Ovary (tissue), 9 donors: ENCODE measurements around the gene SUGCT. TPM values are rescaled to one million over a fixed set of nuclear protein-coding genes. Genes with fewer than 3 reads are reported as not detected.

Source experiments
- DNase-seq, 5 donors: peaks; one replicate each; pipeline ENCODE4 v3.0.0-alpha.2; 2019 to 2020
- H3K27ac ChIP-seq, 2 donors: fragments of 200-600 bp; one replicate each; pipeline versions ENCODE4 v1.5.1 to v1.8.0; 2019 to 2022
- H3K27me3 ChIP-seq: fragments of 200-600 bp; one replicate; pipeline ENCODE4 v1.8.0; 2022
- H3K36me3 ChIP-seq: fragments of 200-600 bp; sonication (generic); one replicate; pipeline ENCODE4 v1.5.1; 2019
- H3K4me1 ChIP-seq: one replicate; pipeline ENCODE4 v1.8.1; 2013; ENCODE audit warnings: mild to moderate bottlenecking, moderate library complexity; ENCODE audit not compliant: insufficient read depth
- H3K4me3 ChIP-seq: fragments of 200-600 bp; sonication (generic); one replicate; pipeline ENCODE4 v1.5.1; 2017
- H3K9me3 ChIP-seq, 2 donors: fragments of 200-600 bp in 1 of 2; sonication (generic) in 1 of 2; one replicate each; pipeline versions ENCODE4 v1.5.1 to v1.8.1; 2013 to 2019; ENCODE audit warnings: mild to moderate bottlenecking in 1 of 2, moderate library complexity in 1 of 2
- CTCF ChIP-seq, 3 donors: fragments of 450-650 bp in 2 of 3; fragments of 200-600 bp in 1 of 3; IDR thresholded peaks; one replicate each; pipeline versions ENCODE4 v1.5.1 to v1.8.0; 2016 to 2022; ENCODE audit warnings: antibody characterized with exemption in 3 of 3, mild to moderate bottlenecking in 1 of 3
- EP300 ChIP-seq: sonication (generic); formaldehyde crosslinking; IDR thresholded peaks from one replicate; pipeline ENCODE4 v1.6.1; 2017; ENCODE audit warnings: antibody characterized with exemption
- POLR2A ChIP-seq: fragments of 450-650 bp; IDR thresholded peaks from one replicate; pipeline ENCODE4 v1.6.1; 2017; ENCODE audit warnings: antibody characterized with exemption, mild to moderate bottlenecking, moderate library complexity
- WGBS, 3 donors: extraction: QIAGEN DNeasy Blood & Tissue Kit in 1 of 3; methylation state at CpG; one replicate each; pipeline versions ENCODE4 v1.1.5 to v1.1.7; 2013 to 2017; 5-methylcytosine and 5-hydroxymethylcytosine counted together
- intact Hi-C, 4 donors: fragments of 100-400 bp; cut with DNase I; formaldehyde crosslinking; loops; one replicate each; pipeline versions ENCODE4 v1.11.0 to v1.15.1; 2022 to 2023
- polyA plus RNA-seq, 2 donors: library from polyadenylated mRNA; stranded (reverse); fragments of 200-250 nt in 1 of 2; fragments of 350-450 nt in 1 of 2; fragmentation: Illumina TruSeq in 1 of 2; extraction: RNeasy Lipid Tissue Mini Kit (QIAGEN cat#74804) in 1 of 2; gene quantifications; one replicate each; pipeline ENCODE4 v1.2.3, GENCODE V29; 2013 to 2014
- total RNA-seq, 7 donors: library from RNA; depleted of rRNA in 2 of 7; stranded (reverse); fragments of >200 nt in 2 of 7; fragmentation: NEBNext Ultra II Directional in 3 of 7; extraction: Animal tissue kit (Norgen Biotek cat#: 25700) in 3 of 7; gene quantifications; one replicate each; pipeline versions ENCODE4 v1.1.0 to v1.2.4, GENCODE V29; 2016 to 2023
- donor health status: DM: no; HTN: no; CAD: no; lungs with moderate emphysema.
- donor health status: DM: no; HTN: no; CAD: no.
- donor health status: Bipolar disorder and iron deficiency.
- donor health status: DM: yes; HTN: yes; CAD: no.
- donor health status: DM: no; HTN: no; CAD: no.
- donor health status: DM: yes; HTN: yes; CAD: no.

SUGCT gene
- total and polyA plus RNA-seq, 9 donors, result 3.4 to 9.3 (median 7.8) TPM

DNA sequence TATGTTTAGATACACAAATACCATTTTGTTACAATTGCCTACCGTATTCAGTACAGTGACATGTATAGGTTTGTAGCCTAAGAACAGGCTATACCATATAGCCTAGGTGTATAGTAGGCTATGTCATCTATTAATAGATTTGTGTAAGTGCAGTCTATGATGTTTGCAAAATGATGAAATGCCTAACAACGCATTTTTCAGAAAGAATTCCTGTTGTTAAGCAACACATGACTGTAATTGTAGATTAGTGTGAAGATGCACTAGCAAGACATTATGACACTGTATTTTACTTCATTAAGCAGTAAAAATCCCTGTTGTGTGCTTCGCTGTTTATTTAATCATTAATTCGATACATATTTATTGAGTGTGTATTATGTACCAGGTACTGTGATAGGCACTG, 446.0 kb downstream of the SUGCT start:
- Histone ChIP-seq H3K36me3 (no peaks in the 10 kb centered on the region), H3K4me3 (no peak overlapping the region), H3K27ac (no peak overlapping the region), H3K4me1 (no peaks in the 10 kb centered on the region), H3K27me3 (no peaks in the 10 kb centered on the region), H3K9me3 (no peaks in the 10 kb centered on the region)
- no peak for DNase-seq
- no peak for TF ChIP-seq POLR2A
- TF ChIP-seq CTCF (IDR thresholded peaks at IDR 0.05), result no peak
- no peak for TF ChIP-seq EP300
- intact Hi-C loops, result no loop called here
- WGBS, 3 donors, result 89 to 94% (median 94%) methylated on average over 4 of the region's 4 CpGs

DNA sequence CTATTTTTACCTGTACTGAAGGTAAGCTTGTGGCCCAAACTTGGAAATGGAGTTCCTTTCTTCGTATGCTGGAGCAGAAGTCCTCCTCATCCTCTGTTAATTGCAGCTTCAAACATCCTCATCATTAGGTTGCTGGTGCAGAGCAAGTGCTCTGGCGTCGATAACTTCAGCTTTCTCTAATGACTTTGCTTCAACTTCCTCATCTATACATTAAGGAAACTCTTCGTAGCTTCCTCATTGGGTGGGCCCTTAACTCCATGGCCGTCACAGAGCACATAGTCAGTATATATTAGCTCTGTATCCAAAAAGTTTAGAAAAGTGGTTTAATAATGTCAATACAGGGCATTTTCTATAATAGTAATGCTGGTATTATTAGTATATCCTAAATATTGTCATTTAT, 447.7 kb downstream of the SUGCT start:
- intact Hi-C loops, result no loop called here

DNA sequence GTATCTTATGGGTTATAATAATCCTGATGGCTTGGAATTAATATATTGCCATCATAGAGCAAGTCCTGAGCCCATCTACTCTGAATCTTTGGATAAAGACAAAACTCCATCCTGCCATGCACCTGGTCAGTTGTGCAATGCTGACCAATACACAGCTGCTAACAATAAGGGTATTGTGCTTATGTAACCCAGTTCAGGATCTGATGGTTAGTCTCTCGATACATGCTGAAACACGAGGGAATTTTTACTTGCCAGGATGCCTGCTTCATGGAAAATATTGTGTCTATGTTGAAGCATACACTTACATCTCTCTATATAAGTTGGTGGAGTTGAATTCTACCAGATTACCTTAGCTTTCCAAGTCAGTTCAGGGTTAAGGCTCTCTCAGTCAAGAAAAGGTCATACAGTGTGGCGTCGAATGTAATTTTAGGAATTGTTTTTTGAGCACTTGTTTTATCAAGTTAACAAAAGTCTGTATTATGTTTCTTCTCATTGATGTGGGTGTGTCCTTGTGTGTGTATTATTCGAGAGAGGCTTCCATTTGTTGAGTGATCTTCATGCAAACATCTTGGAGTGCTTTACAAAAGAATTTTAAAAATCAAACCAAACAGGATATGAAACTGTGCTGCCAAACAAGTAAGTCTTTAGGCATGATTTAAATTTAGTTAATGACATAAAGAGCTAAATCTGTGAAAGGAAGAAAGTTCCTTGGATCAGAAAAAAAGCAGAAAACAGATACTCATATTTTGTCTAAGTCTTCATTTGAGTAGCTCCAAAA, 449.1 kb downstream of the SUGCT start:
- no peak for DNase-seq
- no peaks in the 10 kb centered on the region for H3K9me3 ChIP-seq
- no peak overlapping the region for H3K4me3 ChIP-seq
- H3K27ac ChIP-seq, result no peak overlapping the region
- intact Hi-C loops, result no loop called here
- no peaks in the 10 kb centered on the region for H3K36me3 ChIP-seq
- no peaks in the 10 kb centered on the region for H3K4me1 ChIP-seq
- 50 to 55% (median 52%) methylated on average over 5 of the region's 5 CpGs for WGBS, 3 donors
- TF ChIP-seq EP300 (no peak), CTCF (IDR thresholded peaks at IDR 0.05) (no peak), POLR2A (no peak)
- no peaks in the 10 kb centered on the region for H3K27me3 ChIP-seq

More for the DNA sequence above, 447.7 kb downstream of the SUGCT start:
- Histone ChIP-seq H3K27me3 (no peaks in the 10 kb centered on the region), H3K4me1 (no peaks in the 10 kb centered on the region), H3K9me3 (no peaks in the 10 kb centered on the region), H3K4me3 (no peak overlapping the region), H3K36me3 (no peaks in the 10 kb centered on the region), H3K27ac (no peak overlapping the region)
- no peak for DNase-seq
- TF ChIP-seq EP300 (no peak), CTCF (IDR thresholded peaks at IDR 0.05) (no peak), POLR2A (no peak)
- WGBS, 3 donors, result 96 to 98% (median 97%) methylated on average over 5 of the region's 5 CpGs

GRCh38 chr7:40584667-40585433, 450.0 kb downstream of the SUGCT start:
- Histone ChIP-seq H3K9me3 (no peaks in the 10 kb centered on the region), H3K36me3 (no peaks in the 10 kb centered on the region), H3K27me3 (no peaks in the 10 kb centered on the region), H3K4me1 (no peaks in the 10 kb centered on the region), H3K27ac (no peak overlapping the region), H3K4me3 (no peak overlapping the region)
- TF ChIP-seq CTCF (IDR thresholded peaks at IDR 0.05) (no peak), POLR2A (no peak), EP300 (no peak)
- intact Hi-C loops, result no loop called here
- no peak for DNase-seq
- WGBS, 3 donors, result 79 to 88% (median 80%) methylated on average over 4 of the region's 4 CpGs
